HG03457 (cell line): ENCODE data around the gene RAB11FIP3.

Source experiments
- ATAC-seq: cut with Tn5 transposase; IDR thresholded peaks from one replicate; pipeline ENCODE4 v1.9.1; 2021; ENCODE audit warnings: moderate number of reproducible peaks; ENCODE audit not compliant: unreplicated experiment

Gene RAB11FIP3

GRCh38 chr16:561957-562938, 136.8 kb downstream of the RAB11FIP3 start:
- no peak for ATAC-seq

DNA sequence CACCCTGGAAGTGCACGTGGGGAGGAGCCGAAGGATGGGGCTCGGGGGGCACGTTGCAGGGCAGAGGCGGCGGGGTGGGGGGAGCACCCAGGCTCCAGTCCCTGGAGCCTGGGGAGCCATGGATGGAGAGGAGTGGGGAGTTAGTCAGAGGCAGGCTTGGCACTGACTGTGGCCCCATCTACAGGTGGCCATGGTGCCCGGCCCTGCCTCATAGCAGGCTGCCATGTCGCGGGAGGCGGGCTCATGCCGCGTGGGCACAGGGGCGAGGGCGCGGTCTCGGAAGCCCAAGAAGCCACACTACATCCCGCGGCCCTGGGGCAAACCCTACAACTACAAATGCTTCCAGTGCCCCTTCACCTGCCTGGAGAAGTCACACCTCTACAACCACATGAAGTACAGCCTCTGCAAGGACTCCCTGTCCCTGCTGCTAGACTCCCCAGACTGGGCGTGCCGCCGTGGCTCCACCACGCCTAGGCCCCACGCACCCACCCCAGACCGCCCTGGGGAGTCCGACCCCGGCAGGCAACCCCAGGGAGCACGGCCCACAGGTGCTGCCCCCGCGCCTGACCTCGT, 137.7 kb downstream of the RAB11FIP3 start:
- ATAC-seq = no peak

DNA sequence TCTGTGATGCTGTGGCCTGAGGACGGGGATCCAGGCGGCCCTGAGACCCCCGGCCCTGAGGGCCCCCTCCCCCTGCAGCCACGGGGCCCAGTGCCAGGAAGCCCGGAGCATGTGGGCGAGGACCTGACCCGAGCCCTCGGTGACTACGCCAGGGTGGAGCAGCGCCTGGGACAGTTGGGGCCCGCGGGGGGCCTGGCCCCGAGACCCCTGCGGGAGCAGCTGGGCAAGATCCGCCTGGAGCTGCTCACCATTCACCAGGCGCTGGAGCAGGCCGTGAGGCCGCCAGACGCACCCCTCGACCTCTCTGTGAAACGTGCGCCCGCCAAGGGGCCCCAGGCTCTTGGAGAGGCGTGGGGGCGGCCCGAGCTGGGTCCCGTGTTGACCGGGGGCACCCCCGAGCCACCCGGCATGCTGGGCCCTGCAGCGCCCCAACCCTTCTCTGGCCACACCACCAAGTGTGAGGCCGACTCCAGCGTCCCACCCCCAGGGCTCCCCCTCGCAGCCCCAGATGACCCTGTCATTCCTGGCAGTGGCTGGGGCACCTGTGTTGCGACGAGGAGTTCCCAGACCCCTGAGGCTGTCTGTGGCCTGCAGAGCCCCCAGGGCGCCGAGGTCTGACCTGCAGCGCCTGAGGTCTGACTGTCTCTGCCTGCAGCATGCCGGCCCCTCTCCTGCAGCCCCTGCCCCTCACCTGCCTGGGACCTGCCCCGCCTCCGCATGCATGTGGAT, 139.4 kb downstream of the RAB11FIP3 start:
- no peak for ATAC-seq

- ATAC-seq = no peak
Observed at GRCh38 chr16:565419-566330, 140.2 kb downstream of the RAB11FIP3 start.

- ATAC-seq = no peak
Observed at GRCh38 chr16:566475-567372, 141.3 kb downstream of the RAB11FIP3 start, which contains the start of gene NHLRC4. TSS of gene NHLRC4 (plus strand) at chr16:567005. CDS start at chr16:568048, 1,043 bp downstream.

DNA sequence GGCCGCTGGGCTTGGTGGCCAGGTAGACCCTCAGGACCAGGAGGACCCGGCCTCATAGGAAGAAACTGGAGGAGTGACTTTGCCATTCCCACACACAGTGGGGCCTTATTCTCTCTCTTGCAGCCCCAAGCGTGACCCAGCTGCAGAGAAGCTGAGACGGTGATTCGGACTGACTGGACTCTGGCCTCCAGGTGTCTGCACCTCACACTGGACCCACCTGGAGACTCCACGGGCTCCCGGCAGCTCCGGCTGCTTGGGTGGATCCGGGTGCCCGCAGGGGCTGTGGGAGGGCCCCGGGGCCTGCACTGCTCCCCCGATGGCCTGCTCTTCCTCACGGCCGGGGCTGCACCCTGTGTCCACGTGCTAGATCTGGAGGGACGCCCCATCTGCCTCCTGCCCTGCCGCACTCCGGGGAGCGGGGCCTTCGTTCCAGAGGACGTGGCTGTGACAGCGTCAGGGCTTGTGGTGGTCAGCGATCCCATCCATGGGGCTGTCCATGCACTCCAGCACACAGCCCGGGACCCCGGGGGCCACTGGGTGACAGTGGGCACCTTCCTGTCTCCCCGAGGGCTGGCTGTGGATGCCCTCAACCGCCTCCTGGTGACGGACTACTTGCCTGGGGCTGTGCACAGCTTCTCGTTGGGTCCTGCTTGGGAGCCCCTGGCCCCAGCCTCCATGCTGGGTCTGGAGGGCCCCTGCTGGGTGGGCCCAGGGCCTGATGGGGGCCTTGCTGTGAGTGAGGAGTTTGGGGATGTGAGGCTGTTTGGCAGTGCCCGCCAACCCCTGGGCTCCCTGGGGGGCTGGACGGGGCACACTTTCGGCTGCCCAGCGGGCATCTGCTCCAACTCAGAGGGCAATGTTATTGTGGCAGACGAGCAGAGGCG, 142.2 kb downstream of the RAB11FIP3 start:
- no peak for ATAC-seq

- no peak for ATAC-seq
Observed at GRCh38 chr16:568401-569258, 143.2 kb downstream of the RAB11FIP3 start.

GRCh38 chr16:569445-570254, 144.2 kb downstream of the RAB11FIP3 start, which contains the start of gene PIGQ:
TSS of gene PIGQ (plus strand) at chr16:569968. CDS start at chr16:574075, 4,107 bp downstream.
- ATAC-seq = no peak
